T-helper 2 cell treated with Interferon-gamma antibody and Interleukin-4, amounts not matched to agents 100 ng/mL and 5 ng/mL, for 36 hours (primary cell): ENCODE measurements around the gene PTGES2. TPM values are rescaled to one million over a fixed set of nuclear protein-coding genes. Genes with fewer than 3 reads are reported as not detected.
"Not testable (repeated sequence)": the region's sequence is repeated elsewhere in the genome, so short reads cannot be mapped to it uniquely, and the experiment has no call there.

Experiments used
- intact Hi-C: fragments of 100-400 bp; cut with micrococcal nuclease; formaldehyde crosslinking; loops from one replicate; pipeline ENCODE4 v1.15.1; 2023
- total RNA-seq: library from RNA; stranded (reverse); gene quantifications from 2 replicates; pipeline ENCODE4 v1.2.3, GENCODE V29; 2022

The PTGES2 gene
- total RNA-seq, 1 donor from 2014 or later, result 52.5 TPM

DNA sequence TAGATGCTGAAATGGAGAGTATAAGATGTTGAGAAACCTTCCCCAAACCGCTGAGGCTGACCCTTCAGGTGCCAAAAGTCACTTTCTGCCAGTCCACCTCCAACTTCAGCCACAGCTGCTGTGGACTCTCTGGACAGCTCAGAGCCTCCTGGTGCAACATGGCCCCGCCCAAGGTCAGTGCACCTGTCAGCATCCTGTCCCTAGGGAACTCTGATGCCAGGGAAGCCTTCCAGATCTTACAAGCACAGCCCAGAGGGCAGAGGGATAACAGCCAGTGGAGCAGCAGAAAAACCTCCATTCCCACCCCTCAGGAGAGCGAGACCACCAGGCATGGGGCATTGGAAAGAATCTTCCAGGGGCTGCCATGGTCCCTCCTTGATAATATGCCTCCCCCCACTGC, 10.5 kb upstream of the PTGES2 start:
- intact Hi-C loops, result no loop called here

DNA sequence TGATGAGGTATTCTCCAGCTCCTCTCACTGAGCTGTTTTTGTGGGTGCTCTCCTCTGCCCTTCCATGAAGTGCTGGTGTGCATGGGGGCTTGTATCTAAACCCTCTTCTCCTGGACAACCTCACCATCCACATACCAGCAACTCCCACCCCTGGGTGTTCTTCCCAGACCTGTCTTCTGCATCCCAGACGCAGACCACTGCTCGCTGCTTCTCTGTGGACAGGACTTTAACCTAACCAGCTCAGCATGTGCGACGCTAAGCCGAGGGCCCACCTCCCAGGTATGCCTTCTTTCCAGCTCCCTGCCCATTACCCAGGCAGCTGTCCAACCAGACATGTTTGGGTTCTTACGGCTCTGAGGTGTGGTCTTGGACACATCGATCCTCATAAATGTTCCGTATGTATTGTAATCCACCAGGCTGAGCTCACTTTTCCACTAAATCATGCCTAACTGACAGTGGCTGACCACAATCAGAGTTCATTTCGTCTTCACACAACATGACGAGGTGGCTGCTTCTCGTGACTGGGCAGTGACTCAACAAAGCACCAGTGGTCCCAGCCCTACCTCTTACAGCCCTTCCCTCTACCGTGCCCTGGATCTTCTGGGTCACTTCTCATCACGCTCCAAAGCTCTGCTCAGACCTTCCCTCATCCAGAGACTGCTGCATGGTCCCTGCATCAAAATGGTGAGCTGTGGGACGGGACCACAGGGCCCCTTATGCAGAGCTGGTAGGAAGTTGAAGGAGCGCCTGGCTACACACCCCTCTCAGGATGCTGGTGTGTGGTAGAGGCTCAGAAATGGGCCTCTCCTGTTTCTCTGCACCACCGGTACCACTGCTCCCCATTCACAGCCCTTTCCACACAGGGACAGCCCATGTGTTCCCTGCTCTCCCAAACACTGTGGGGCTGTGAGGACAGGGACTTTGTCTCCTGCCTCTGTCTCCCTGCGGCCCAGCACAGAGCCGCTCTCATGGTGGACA, 9.6 kb upstream of the PTGES2 start:
- intact Hi-C loops, result no loop called here

DNA sequence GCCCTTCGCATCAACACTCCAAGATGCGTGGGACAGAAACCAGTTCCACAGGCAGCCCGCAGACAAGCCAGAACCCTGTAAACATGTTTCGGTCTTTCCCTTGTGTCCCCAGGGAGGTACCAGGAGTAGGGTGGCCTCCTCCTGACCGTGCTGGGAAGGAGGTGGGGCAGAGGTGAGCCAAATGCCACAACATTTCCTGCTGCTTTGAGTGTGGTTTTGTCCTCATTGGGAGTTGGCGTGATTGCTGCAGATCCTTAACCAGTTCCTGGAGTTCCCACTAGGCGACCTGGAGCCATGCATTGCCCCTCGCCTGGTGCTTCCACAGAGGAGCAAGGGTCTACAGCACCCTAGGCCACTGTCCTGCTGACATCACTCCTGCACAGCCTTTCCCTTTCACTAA, 8.0 kb upstream of the PTGES2 start:
- intact Hi-C loops, result not testable (repeated sequence)

DNA sequence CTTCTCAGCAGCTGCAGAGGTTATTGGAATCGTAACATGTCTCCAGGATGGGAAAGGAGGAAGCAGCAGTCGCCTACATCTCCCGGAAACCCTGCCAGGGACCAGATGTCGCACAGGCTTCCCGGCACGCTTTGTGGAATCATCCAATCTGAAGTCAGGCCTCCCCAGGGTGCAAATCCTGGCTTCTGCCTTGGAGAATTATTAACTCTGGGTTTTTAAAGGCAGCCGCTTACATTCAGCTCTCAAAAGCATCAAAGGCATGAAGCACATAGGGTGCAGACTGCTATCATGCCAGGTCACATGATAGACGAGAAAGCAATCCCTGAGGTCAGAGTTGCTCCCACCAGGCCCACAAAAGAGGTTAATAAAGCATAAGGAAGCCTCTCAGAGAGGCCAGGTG, 4.6 kb upstream of the PTGES2 start:
- intact Hi-C loops, result not testable (repeated sequence)

DNA sequence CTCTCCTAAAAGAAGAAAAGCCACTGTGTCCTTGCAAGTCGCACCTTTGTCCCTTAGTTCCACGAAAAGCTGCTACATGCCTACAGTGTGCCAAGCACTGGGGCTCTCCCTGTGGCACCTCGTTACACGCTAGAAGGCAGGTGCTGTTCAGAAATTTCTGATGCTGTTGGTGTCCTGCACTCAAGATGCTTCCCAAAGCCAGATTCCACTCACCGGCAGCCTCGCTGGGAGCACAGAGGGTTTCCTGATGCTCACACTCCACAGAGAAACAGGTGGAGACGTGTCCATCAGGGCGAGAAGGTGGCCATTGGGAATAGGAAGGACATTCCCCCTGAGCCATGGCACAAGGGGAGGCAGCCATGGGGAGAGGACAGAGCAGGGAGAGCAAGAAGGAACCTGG, 3.8 kb upstream of the PTGES2 start:
- intact Hi-C loops, result not testable (repeated sequence)

DNA sequence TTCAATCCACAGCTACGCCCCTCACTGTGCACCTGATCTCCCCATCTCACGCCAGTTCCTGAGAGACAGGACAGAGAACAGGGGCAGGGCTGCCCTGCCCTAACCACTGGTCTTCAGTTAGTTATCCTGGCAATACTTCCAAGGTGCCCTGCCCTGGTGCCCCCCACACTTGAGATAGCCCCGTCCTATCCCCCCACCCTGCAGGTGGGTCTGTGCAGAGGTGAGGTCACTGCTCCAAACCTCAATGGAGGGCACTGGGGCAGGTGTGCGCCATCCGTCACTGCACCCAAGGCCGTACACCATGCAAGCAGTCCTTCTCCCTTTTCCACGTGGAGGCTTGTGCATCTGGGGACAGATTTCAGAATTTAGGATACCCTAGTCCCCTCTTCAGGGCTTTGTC, 3.1 kb upstream of the PTGES2 start:
- intact Hi-C loops, result not testable (repeated sequence)

DNA sequence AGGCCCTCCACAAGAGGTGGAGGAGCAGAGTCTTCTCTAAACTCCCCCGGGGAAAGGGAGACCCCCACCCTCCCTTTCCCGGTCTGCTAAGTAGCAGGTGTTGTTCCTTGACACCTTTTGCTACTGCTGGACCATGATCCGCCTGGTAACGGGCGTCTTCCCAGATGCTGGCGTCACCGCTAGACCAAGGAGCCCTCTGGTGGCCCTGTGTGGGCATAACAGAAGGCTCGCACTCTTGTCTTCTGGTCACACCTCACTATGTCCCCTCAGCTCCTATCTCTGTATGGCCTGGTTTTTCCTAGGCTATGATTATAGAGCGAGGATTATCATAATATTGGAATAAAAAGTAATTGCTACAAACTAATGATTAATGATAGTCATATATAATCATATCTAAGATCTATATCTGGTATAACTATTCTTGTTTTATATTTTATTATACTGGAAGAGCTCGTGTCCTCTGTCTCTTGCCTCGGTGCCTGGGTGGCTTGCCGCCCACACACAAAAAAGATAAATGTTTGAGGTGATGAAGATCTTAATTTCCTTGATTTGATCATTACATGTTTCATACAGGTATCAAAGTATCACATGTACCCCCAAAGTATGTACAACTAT, 2.6 kb upstream of the PTGES2 start:
- intact Hi-C loops, result loop anchor here (2.0 to 5.0 kb wide), 3 partner anchors 61 to 358 kb away; partner anchors contain the start of genes CIZ1 and DPM2

DNA sequence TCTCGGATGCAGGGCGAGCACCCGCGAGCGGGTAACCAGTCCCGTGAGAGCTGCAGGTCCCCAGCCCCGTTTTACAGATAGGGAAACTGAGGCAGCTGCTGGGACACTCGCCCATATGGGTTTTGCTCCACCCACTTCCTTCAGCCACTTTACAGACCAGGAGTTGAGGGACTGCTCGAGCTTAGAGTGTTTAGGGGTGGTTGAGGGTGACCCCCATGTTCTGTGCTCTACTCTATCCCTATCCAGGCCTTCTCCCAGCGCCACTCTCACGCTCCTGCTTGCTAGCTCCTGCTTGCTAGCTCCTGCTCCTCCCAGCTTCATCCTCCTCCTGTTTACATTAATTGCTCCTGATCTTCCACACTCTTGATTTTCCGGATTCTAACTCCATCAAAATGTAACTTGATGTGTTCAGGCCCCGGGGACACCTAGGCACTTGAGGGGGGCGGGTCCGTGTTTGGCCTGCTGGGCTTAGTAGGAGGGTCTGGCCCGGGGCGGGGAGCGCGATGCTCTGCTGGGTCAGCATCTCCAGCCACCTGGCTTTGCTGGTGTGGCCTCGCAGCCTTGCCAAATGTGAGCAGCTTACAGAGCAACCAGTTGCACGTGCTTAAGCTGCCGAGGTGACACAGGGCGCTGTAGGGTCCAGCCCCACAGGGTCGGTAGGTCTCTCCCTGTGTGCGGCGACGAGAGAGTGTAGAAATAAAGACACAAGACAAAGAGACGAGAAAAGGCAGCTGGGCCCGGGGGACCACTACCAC, 1.5 kb upstream of the PTGES2 start:
- intact Hi-C loops, result loop anchor here (1.0 to 5.0 kb wide), 5 partner anchors 12 to 357 kb away; partner anchors contain the start of genes BBLN, CIZ1 and DPM2

DNA sequence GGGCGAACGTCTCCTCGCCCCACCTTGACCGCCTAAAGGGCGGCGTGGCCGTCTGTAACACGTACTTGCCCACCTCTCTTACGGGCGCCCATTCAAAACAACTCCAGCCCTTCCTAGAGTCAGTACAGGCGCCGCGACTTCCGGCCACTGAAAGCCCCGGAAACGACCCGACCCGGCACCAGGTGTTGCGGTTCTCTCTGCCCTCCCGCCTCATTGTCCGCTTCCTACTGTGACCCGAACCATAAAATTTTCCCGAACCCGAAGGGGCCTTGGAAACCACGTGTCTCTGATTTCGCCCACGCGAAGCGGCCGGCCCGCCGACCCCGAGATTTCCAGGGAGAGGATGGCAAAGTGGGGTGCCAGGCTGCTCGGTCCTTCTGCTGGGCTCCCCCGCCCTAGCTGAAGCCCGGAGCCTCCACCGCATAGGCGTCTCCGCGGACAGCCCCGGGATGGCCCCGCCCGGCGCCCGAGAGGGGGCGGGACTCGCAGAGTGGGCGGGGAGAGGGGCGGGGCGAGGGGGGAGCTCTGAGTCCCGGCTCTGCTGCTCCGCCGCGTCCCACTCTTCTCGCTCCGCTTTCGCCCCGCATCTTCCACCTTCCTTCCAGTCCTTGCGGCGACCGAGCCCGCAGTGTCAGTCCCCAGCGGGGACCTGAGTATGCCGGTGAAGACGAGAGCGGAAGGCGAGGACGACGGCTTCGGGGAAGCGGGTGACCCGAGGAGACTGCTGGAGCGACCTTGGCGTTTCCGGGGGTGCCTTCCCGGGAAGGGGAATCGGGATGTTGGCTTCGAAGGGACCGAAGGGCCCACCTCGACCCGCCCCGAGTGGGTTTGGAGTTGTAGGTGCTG, 684 bp upstream of the PTGES2 start:
- intact Hi-C loops, result loop anchor here (1.0 to 5.0 kb wide), 5 partner anchors 11 to 356 kb away; partner anchors contain the start of genes BBLN, CIZ1 and DPM2

DNA sequence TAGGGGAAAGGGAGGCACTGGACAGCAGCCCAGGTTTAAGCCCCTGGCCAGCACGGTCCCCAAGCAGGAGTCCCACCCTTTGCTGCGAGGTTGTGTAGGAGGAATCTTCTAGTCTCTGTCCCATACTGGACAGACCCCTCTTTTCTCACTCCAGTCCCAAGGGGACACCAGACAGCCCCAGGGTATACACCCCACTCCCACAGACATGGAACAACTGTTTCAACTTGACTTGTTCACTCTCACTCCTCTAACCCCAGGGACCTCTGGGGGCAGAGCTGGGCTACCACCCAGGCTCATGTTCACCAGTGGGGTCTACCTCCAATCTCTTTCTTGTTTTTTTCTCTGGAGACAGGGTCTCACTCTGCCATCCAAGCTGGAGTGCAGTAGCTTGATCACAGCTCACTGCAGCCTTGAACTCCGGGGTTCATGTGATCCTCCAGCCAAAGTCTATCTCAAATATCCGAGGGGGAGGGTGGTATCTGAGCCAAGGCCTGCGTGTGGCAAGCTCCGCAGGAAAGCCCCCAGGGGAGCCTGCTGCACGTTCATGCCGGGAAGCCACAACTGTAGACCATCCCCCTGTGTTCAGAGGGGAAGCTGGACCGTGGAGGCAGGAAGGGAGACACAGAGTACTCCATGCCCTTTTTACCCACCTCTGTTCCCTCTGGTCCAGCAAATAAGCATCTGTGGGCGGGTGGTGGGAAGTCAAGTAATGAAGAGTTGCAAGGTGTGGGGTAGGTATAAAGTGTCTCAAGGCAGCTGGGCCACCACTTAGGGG, 1.8 kb downstream of the PTGES2 start:
- intact Hi-C loops, result loop anchor here (5.0 kb wide), 2 partner anchors 188 to 353 kb away; partner anchors contain the start of gene DPM2

DNA sequence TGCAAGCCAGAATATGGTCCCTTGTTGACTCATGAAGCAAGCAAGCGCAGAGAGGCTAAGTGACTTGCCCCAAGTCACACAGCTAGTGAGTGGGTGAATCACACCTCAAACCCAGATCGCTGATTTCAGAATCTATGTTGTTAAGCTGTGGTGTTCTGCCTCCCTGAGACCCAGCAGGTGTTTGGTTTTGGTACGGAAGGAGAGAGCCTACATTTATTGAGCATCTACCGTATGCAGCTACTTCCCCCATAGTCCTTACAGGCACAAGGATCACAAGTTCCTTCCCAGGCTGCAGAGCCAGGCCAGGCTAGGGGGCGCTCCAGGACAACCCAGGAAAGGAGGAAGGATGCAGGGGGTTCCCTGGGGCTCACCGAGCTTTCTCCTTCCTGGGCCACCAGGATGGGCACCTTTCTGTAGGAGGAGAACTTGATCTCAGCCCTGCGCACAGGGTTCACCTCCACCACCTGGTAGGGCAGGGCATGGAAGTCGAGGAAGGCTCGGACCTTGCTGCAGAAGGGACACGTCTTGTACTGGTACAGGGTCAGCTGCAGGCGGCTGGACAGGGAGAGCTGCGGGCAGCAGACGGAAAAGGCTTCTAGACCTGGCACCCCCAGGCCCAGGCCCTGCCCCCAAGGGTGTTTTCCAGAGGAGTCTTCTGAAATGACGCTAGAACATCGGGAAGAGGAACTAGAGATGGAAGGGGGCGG, 2.5 kb downstream of the PTGES2 start:
- intact Hi-C loops, result loop anchor here (5.0 kb wide), 2 partner anchors 188 to 353 kb away; partner anchors contain the start of gene DPM2

DNA sequence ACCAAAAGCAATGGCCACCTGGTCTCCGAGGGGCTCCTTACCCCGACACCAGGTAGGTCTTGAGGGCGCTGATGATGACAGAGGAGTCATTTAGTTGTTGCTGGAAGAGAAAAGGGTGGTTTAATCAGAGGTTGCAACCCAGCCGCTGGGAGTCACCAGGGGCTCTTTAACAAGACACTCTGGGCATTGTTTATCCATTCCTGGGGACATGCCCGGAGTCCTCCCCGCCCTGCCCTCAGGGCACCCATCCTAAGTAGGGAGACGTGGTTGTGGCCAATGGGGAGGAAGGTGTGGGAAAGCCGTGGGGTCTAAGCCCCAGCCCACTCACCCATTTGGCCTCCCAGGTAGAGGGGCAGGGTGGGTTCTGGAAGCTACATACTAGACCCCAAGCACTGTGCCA, 3.1 kb downstream of the PTGES2 start:
- intact Hi-C loops, result no loop called here

DNA sequence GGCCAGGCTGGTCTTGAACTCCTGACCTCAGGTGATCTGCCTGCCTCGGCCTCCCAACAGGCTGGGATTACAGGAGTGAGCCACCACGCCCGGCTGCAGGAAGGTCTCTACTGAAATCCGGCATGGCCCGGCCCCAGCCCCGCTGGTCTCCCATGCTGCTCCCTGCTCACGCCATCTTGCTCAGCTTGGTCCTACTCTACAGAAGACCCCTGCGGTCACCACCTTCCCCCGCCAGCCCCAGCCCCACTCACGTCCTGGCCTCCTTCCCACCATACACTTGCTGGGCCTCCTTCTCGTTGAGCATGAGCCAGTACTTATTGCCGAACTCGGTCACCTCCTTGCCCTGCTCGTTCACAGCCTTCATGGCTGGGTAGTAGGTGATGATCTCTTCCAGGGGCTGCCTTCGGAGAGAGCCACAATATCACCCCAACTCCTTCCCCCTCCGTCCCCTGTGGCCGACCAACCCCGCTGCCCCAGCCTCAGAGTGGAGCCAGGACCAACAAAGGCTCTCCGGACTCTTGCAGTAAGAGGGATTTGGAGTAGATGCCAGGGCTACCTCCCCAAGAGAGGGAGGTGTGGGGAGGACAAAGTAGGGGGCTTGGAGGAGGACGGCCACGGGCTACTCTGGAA, 4.0 kb downstream of the PTGES2 start:
- intact Hi-C loops, result no loop called here

DNA sequence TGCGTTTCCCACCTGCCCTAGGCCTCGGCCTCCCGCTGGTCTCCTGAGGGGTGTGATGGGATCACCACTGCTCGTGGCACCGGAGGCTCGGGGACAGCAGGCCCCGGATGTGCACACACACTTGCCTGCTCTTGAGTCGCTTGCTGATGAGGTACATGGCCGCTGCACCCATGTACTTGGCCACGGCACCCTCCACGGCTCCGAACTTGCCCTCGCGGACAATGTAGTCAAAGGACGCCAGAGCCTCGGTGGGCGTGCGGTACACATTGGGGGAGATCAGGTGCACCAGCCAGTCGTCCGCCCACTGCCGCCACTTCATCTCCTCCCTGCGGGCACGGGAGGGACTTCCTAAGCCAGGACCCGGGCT, 4.7 kb downstream of the PTGES2 start:
- intact Hi-C loops, result no loop called here

DNA sequence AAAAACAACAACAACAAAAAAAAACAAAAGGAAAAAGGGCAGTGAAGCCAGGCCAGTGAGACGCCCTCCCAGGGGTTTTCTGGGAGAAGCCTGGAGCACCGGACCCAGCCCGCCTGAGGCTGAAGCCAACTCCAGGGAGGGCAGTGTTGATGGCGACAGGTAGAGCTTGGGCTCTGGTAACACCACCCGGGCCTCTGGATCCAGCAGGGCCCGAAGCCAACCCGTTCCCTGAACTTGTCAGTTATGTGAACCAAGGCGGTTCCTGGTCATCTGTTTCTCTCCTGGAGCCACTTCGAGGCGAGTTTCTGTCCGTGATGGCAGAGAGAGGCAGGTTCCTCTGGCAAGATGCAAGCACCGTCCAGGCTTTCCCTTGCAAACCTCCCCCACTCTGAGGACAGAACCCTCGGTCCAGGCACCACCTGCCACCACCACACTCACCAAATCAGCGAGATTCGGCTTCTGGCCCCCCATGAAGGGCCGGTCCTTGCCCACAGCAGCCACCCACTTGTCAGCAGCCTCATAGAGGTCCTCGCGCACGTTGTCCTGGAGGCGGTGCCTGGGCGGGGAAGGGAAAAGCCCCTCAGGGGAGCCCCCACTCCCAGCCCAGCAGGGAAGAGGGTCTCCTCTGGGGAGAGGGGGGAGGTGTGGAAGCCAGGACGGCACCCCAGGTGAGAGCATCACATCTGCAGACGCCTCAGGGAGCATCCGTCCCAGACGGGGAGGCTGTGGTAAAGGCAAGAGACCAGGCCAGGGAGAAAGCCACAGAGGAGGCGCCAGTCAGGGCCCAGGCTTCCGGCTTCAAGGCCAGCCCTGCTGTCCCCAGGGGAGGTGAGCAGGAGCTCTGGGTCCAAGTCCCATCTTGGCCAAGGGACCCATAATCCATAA, 5.4 kb downstream of the PTGES2 start:
- intact Hi-C loops, result no loop called here

DNA sequence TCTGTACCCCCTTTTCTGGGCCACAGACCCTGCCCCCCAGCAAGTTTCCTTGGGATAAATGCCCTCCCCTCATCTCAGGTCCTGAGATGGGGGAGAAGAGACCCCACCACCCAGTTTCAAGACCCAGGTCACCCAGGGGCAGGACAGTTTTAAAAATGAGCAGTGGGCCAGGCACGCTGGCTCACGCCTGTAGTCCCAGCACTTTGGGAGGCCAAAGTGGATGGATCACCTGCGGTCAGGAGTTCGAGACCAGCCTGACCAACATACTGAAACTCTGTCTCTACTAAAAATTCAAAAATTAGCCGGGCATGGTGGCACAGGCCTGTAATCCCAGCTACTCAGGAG, 6.1 kb downstream of the PTGES2 start:
- intact Hi-C loops, result no loop called here

DNA sequence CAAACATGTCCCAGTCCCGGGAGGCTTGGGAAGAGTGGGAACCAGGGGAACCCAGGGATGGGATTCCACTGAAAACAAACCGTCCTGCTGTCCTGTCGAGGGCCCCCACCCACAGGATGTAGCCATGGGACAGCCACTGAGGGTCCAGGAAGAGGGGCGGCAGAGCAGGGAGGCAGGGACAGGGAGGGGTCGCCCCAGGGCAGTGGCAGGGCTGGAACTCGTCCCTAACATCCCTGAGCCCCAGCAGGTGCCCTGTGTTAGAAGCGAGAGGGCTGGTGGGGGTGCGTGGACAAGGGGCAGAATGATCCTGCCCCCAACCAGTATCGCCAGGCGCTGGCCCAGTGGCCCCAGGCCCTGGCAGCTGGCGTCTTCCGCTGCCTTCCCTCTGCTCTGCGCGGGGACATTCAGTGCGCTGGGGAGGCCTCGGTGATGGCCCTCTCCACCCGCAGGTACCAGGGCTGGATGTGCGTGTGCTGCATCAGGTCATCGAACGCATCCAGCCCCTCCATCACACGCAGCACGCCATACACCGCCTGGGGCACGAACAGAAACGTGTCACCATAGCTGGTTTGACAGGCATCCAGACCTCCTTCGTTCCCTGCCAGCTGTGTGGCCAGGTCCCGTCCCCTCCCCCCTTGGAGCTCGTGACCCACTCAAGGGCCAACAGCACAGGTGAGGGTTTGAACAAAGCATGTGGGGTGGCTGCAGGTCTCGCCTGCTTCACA, 6.6 kb downstream of the PTGES2 start:
- intact Hi-C loops, result no loop called here
